Mucosa of gallbladder (tissue), 1 donor: ENCODE measurements around the gene CHCHD5. TPM values are rescaled to one million over a fixed set of nuclear protein-coding genes. Genes with fewer than 3 reads are reported as not detected.

Experiments
- DNase-seq: peaks from one replicate; pipeline ENCODE4 v3.0.0-alpha.2; 2020; ENCODE audit warnings: low spot score
- total RNA-seq: library from RNA; stranded (reverse); gene quantifications from one replicate; pipeline ENCODE4 v1.2.1, GENCODE V29; 2021
- donor health status: DM: no; HTN: no; CAD: no.

The CHCHD5 gene
- total RNA-seq, 1 donor from 2014 or later: 40.3 TPM

- no peak for DNase-seq
These were observed 39.7 kb downstream of the CHCHD5 start for GRCh38 chr2:112623913-112624777.

- no peak for DNase-seq
These were observed 41.2 kb downstream of the CHCHD5 start for GRCh38 chr2:112625474-112626114.

GRCh38 chr2:112626604-112627059 is 42.2 kb downstream of the CHCHD5 start:
- DNase-seq: no peak

GRCh38 chr2:112627060-112628040 is 42.9 kb downstream of the CHCHD5 start:
- no peak for DNase-seq

GRCh38 chr2:112629224-112629623 is 44.8 kb downstream of the CHCHD5 start:
- no peak for DNase-seq

GRCh38 chr2:112629823-112630222 is 45.4 kb downstream of the CHCHD5 start:
- DNase-seq: no peak

- DNase-seq: no peak
These were observed 45.9 kb downstream of the CHCHD5 start for GRCh38 chr2:112630268-112630667.

GRCh38 chr2:112633708-112634107 is 49.3 kb downstream of the CHCHD5 start:
- no peak for DNase-seq

- no peak for DNase-seq
These were observed 49.9 kb downstream of the CHCHD5 start for GRCh38 chr2:112634153-112634873.

- DNase-seq: no peak
These were observed 50.4 kb downstream of the CHCHD5 start for GRCh38 chr2:112634874-112635157.

GRCh38 chr2:112636605-112637288 is 52.3 kb downstream of the CHCHD5 start:
- no peak for DNase-seq

- no peak for DNase-seq
These were observed 52.9 kb downstream of the CHCHD5 start for GRCh38 chr2:112637289-112637660.

Other genes with a start within 250 kb of the CHCHD5 start
- gene RGPD8, start 151.0 kb upstream of the CHCHD5 start, total RNA-seq: 13.1 TPM
- 31.8 TPM for gene TTL, start 102.5 kb upstream of the CHCHD5 start, total RNA-seq
- gene POLR1B, start 42.1 kb upstream of the CHCHD5 start, total RNA-seq: 13.8 TPM
- 30.8 TPM for gene SLC20A1, start 61.3 kb downstream of the CHCHD5 start, total RNA-seq
- 0.12 TPM for gene NT5DC4, start 136.4 kb downstream of the CHCHD5 start, total RNA-seq
- 1.5 TPM for gene CKAP2L, start 180.0 kb downstream of the CHCHD5 start, total RNA-seq
- gene IL1A, start 199.9 kb downstream of the CHCHD5 start, total RNA-seq: 0.66 TPM